Kidney epithelial cell (primary cell): ENCODE measurements around the gene SPDYE2. TPM values are rescaled to one million over a fixed set of nuclear protein-coding genes. Genes with fewer than 3 reads are reported as not detected.
"Not testable (repeated sequence)": the region's sequence is repeated elsewhere in the genome, so short reads cannot be mapped to it uniquely, and the experiment has no call there.

Experiments used
- DNase-seq: peaks from one replicate; pipeline ENCODE4 v3.0.0-alpha.2; 2010; ENCODE audit warnings: low read depth
- H3K27me3 ChIP-seq: 2 replicates; pipeline ENCODE4 v1.6.0; 2011; ENCODE audit warnings: low read length; ENCODE audit not compliant: control insufficient read depth, insufficient read depth
- H3K36me3 ChIP-seq: 2 replicates; pipeline ENCODE4 v1.5.1; 2011; ENCODE audit warnings: low read length; ENCODE audit not compliant: control insufficient read depth, insufficient read depth
- H3K4me3 ChIP-seq: 2 replicates; pipeline ENCODE4 v1.5.1; 2011; ENCODE audit warnings: low read depth, mild to moderate bottlenecking, control low read depth, low read length
- total RNA-seq: library from RNA; depleted of rRNA; stranded (reverse); fragments of >200 nt; gene quantifications from 2 replicates; pipeline ENCODE4 v1.2.3, GENCODE V29; 2015

The SPDYE2 gene
- not detected in 2 replicates for total RNA-seq

GRCh38 chr7:102550808-102551422 is at the start of gene SPDYE2:
Gene SPDYE2, plus strand, starts transcription at chr7:102551226. Its CDS starts 2,030 bp downstream, at chr7:102553256.
- not testable (repeated sequence) for DNase-seq, H3K36me3 ChIP-seq, H3K4me3 ChIP-seq, H3K27me3 ChIP-seq

- H3K36me3 ChIP-seq, H3K27me3 ChIP-seq, H3K4me3 ChIP-seq, DNase-seq: not testable (repeated sequence)
Measured at GRCh38 chr7:102503141-102503540, 47.9 kb upstream of the SPDYE2 start.

GRCh38 chr7:102505298-102506185 is 45.5 kb upstream of the SPDYE2 start:
- H3K4me3 ChIP-seq, DNase-seq, H3K36me3 ChIP-seq, H3K27me3 ChIP-seq: not testable (repeated sequence)

GRCh38 chr7:102507410-102508088 is 43.5 kb upstream of the SPDYE2 start:
- not testable (repeated sequence) for H3K4me3 ChIP-seq, H3K27me3 ChIP-seq, H3K36me3 ChIP-seq, DNase-seq

- DNase-seq, H3K4me3 ChIP-seq, H3K27me3 ChIP-seq, H3K36me3 ChIP-seq: not testable (repeated sequence)
Measured at GRCh38 chr7:102510575-102510974, 40.5 kb upstream of the SPDYE2 start.

GRCh38 chr7:102511860-102512522 is 39.0 kb upstream of the SPDYE2 start:
- DNase-seq, H3K27me3 ChIP-seq, H3K4me3 ChIP-seq, H3K36me3 ChIP-seq: not testable (repeated sequence)

DNA sequence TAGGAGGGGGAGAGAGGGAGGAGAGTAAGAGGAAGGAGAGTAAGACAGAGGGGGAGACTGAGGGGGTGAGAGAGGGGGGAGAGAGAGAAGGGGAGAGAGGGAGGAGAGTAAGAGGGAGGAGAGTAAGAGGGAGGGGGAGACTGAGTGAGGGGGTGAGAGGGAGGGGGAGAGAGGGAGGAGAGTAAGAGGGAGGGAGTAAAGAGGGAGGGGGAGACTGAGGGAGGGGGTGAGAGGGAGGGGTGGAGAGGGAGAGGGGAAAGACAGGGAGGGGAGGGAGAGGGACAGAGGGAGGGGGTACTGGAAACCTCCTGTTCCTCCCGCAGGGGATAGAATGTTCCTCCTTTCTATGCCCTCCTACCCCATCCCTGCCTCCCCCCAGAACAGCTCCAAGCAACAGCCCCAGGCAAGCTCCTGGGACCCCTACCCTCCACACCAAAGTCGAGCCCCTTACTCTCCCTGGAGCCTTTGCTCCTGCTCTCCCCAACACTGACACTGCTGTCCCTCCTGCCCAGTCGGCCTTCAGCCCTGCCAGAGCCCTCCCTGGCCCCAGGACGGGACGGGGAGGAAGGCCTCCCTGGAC is 38.3 kb upstream of the SPDYE2 start:
- H3K4me3 ChIP-seq = peak overlapping the region; percentile 26
- DNase-seq = peak; percentile 60
- not testable (repeated sequence) for H3K27me3 ChIP-seq, H3K36me3 ChIP-seq

- not testable (repeated sequence) for H3K27me3 ChIP-seq, H3K36me3 ChIP-seq, DNase-seq, H3K4me3 ChIP-seq
Measured at GRCh38 chr7:102514881-102515721, 35.9 kb upstream of the SPDYE2 start.

DNA sequence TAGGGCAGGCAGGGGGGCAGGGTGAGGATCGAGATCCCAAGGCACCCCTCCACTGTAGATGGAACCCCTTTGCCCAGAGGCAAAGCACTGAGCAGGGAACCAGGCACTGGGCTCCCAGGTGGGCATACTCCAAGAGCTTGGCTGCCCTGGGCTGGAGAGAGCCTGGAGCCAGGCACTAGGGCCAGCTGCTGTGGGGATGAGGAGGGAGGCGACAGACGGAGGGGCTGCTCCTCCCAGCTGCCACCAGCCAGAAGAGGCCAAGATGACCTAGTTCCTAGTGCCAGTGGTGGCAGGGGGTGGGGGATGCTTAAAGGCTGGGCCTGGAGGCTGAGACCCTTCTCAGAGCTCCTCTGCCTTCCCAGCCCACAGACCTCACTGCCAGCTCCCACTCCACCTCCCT is 35.1 kb upstream of the SPDYE2 start:
- not testable (repeated sequence) for H3K36me3 ChIP-seq, DNase-seq, H3K4me3 ChIP-seq, H3K27me3 ChIP-seq

DNA sequence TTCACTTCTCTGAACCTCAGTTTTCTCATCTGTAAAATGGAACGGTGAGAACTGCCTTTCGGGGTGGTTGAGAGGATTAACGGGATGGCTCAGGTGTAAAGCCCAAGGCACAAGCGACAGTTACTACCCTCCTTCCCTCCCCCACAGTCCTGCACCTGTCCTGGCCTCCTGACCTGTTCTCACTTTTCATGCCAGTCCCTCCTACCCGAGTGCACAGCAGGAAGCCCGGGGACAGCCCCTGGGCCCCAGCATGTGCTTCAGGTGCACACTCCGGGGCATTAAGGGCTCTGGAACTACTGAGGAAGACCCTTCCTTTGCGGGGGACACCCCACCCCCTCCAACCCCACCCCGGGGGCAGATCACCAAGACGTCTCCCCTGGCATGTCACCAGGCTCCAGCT is 34.1 kb upstream of the SPDYE2 start:
- not testable (repeated sequence) for H3K27me3 ChIP-seq, H3K36me3 ChIP-seq, DNase-seq, H3K4me3 ChIP-seq

DNA sequence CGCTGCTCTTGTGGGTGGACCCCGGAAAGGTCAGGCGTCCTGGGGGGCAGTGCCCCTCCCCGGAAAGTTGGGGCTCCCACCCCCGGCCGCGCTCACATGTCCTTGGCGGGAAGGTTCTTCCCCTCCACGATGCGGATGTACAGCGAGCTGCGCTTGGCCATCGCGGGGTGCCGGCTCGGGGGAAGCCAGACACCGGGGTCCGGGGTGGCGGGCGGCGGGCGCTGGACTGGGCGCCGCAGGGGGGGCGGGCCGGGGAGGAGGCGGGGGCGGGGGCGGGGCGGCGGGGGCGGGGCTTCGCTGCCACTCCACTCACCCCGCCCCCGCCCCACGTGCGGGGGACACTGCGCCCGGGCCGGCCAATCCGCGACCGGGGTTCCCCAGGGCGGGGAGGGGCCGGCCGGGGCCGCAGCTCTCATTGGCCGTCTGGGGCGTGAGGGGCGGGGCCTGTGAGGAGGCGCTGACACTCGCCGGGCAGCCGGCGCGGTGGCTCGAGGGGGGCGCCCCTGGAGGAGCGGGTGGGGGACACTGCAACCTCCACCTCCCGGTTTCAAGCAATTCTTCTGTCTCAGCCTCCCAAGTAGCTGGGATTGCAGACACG is 33.4 kb upstream of the SPDYE2 start, which contains the start of gene RASA4B:
RASA4B (minus strand) TSS at position 228 of the 598 bp plus-strand sequence; CDS start at position 161, 67 bp downstream.
- not testable (repeated sequence) for H3K4me3 ChIP-seq, H3K27me3 ChIP-seq, H3K36me3 ChIP-seq, DNase-seq

- not testable (repeated sequence) for H3K36me3 ChIP-seq, H3K27me3 ChIP-seq, DNase-seq, H3K4me3 ChIP-seq
Measured at GRCh38 chr7:102520797-102521196, 30.2 kb upstream of the SPDYE2 start.

- DNase-seq, H3K36me3 ChIP-seq, H3K4me3 ChIP-seq, H3K27me3 ChIP-seq: not testable (repeated sequence)
Measured at GRCh38 chr7:102524803-102525202, 26.2 kb upstream of the SPDYE2 start.
